Dendritic cell treated with granulocyte-macrophage colony-stimulating factor and Interleukin-4, amounts not matched to agents 40 ng/mL and 50 ng/mL, for 4 days (primary cell): ENCODE data around the gene CIAPIN1.
A peak's percentile ranks its signal among the peaks of the same experiment; 100 is the strongest.

ENCODE experiments used
- H3K27ac Mint-ChIP-seq: one replicate; pipeline ENCODE4 v1.8.0; 2022; ENCODE audit warnings: mild to moderate bottlenecking, mixed read lengths
- H3K27me3 Mint-ChIP-seq: one replicate; pipeline ENCODE4 v1.8.0; 2022; ENCODE audit warnings: mild to moderate bottlenecking, mixed read lengths
- H3K36me3 Mint-ChIP-seq: one replicate; pipeline ENCODE4 v1.8.0; 2022; ENCODE audit warnings: low read depth, mixed read lengths
- H3K4me1 Mint-ChIP-seq: one replicate; pipeline ENCODE4 v1.8.0; 2022; ENCODE audit warnings: low read depth, mixed read lengths
- H3K4me3 Mint-ChIP-seq: one replicate; pipeline ENCODE4 v1.8.0; 2022; ENCODE audit warnings: mild to moderate bottlenecking, moderate library complexity, mixed read lengths
- H3K9me3 Mint-ChIP-seq: one replicate; pipeline ENCODE4 v1.8.0; 2022; ENCODE audit warnings: mixed read lengths
- intact Hi-C: fragments of 100-400 bp; cut with micrococcal nuclease; formaldehyde crosslinking; loops from one replicate; pipeline ENCODE4 v1.15.0; 2022

Gene CIAPIN1

DNA sequence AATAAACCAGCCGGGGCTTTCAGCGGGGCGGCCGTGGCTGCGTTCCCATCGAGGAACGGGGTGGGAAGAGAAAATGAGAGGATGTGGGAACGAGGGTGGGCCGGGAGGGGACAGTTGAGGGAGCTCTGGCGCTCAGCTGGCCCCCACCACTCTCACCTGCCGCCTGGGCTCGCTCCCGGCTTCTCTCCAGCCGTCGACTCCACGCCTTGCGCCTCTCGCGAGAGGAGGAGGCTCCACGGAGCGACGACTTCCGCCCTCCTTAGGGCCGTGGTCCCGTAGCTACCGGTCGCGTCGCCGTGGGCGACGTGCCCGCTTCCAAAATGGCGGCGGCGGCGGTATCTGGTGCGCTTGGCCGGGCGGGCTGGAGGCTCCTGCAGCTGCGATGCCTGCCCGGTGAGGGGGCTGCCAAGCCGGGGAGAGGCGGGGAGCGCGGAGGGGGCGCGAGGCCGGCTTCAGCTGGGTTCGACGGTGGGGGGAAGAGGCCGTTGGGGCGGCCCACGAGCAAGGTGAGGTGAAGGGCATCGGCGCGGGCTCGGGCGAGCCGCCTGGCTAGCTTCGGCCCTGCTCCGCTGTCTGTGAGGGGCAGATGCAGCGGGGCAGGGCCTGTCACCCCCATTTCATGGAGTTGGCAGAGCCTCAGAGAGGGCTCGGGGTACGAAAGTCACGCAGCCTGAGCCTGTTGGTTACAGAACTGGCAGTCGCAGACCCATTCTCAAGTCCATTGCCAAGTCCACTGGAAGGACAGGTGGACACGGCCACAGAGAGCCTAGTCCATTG is at the start of gene CIAPIN1, which contains the start of gene COQ9:
Gene CIAPIN1, minus strand, starts transcription at position 200 of the 777 bp plus-strand sequence. CDS start 6,457 bp downstream, outside the sequence.
Gene COQ9, plus strand, starts transcription at position 294 of the 777 bp plus-strand sequence. Its CDS starts 27 bp downstream, at position 321.
- Mint-ChIP-seq H3K9me3 (no peaks in the 10 kb centered on the region), H3K27me3 (no peaks in the 10 kb centered on the region), H3K4me3 (peak within 1 kb of the TSS; percentile 93), H3K36me3 (peaks cover 37% of the 10 kb centered on the region), H3K27ac (peak within 1 kb of the TSS; percentile 96), H3K4me1 (peaks cover 25% of the 10 kb centered on the region)
- intact Hi-C loops: loop anchor here (1.0 kb wide), 1 partner anchor 15 kb away; the partner anchor contains the start of gene POLR2C

DNA sequence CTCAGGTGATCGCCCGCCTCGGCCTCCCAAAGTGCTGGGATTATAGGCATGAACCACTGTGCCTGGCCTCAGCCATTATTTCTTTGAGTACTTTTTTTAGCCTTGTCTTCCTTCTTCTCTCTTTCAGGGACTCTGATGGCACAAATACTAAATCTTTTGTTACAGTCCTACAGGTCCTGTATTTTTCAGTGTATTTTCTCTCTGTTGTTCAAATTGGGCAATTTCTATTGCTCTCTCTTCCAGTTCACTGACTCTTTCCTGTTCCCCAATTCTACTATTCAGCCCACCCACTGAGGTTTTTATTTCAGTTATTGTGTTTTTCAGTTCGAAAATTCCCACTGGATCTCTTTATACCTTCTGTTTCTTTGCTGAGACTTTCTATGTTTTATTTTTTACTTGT is 46.6 kb upstream of the CIAPIN1 start:
- intact Hi-C loops: no loop called here
- Mint-ChIP-seq H3K4me3 (no peak overlapping the region), H3K27me3 (peaks cover 25% of the 10 kb centered on the region), H3K36me3 (no peaks in the 10 kb centered on the region), H3K4me1 (no peaks in the 10 kb centered on the region), H3K9me3 (no peaks in the 10 kb centered on the region), H3K27ac (no peak overlapping the region)

DNA sequence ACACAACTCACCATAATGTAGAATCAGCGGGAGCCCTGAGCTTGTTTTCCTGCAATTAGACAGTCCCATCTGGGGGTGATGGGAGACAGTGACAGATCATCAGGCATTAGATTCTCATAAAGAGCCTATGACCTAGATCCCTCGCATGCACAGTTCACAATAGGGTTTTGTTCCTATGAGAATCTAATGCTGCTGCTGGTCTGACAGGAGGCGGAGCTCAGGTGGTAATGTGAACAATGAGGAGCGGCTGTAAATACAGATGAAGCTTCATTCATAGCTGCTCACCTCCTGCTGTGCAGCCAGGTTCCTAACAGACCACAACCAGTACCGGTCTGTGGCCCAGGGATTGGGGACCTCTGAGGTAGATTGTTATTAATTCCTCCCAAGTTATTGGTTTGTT is 42.0 kb upstream of the CIAPIN1 start:
- Mint-ChIP-seq H3K4me1 (peaks cover 17% of the 10 kb centered on the region), H3K4me3 (no peak overlapping the region), H3K36me3 (no peaks in the 10 kb centered on the region), H3K27ac (no peak overlapping the region), H3K9me3 (no peaks in the 10 kb centered on the region), H3K27me3 (peaks cover 42% of the 10 kb centered on the region)
- intact Hi-C loops: no loop called here

DNA sequence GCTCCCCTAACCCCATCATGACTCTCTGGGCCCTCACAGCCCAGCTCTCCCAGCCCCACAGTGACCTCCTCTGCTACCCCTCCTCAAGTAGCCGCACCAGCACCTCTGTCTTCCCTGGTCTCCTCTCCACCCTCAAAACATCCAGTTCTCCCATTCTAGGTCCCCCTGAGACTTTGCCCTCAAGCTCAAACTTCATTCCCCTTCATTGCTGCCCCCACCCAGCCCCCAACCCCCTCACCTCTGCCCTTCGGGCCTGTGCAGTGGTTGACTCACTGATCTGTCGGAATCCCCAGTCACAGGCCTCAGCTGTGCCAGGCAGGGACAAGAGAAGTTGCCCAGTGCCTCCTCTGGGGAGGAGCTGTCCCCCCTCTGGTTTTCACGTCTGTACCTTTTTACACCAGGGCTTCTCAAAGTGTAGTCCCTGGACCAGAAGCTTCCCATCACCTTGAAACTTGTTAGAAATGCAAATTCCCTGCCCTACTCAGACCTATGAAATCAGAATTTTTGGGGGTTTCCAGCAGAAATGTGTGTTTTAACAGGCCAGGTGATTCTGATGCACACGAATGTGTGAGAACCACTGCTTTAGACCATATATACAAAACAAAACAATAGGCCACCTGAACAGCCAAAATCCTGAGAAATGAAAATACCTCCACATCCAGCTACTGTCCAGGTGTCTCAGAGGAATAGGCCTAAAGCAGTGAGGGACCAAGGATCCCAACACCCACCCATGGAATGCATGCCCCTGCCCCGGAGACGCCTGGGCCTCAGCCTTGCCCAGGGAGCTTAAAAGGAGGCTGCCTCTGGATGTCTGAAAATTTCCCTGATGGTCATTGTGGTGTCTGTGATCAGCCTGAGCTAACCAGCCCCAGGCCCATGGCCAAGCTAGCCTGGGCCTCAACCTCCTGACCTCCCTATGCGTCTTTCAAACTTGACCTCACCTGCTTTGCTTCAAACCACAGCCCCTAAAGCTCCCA is 40.0 kb upstream of the CIAPIN1 start:
- H3K36me3 Mint-ChIP-seq: no peaks in the 10 kb centered on the region
- peak overlapping the region; percentile 58 for H3K4me3 Mint-ChIP-seq
- H3K27ac Mint-ChIP-seq: no peak overlapping the region
- H3K4me1 Mint-ChIP-seq: peaks cover 17% of the 10 kb centered on the region
- no peaks in the 10 kb centered on the region for H3K9me3 Mint-ChIP-seq
- peaks cover 42% of the 10 kb centered on the region for H3K27me3 Mint-ChIP-seq
- intact Hi-C loops: no loop called here

DNA sequence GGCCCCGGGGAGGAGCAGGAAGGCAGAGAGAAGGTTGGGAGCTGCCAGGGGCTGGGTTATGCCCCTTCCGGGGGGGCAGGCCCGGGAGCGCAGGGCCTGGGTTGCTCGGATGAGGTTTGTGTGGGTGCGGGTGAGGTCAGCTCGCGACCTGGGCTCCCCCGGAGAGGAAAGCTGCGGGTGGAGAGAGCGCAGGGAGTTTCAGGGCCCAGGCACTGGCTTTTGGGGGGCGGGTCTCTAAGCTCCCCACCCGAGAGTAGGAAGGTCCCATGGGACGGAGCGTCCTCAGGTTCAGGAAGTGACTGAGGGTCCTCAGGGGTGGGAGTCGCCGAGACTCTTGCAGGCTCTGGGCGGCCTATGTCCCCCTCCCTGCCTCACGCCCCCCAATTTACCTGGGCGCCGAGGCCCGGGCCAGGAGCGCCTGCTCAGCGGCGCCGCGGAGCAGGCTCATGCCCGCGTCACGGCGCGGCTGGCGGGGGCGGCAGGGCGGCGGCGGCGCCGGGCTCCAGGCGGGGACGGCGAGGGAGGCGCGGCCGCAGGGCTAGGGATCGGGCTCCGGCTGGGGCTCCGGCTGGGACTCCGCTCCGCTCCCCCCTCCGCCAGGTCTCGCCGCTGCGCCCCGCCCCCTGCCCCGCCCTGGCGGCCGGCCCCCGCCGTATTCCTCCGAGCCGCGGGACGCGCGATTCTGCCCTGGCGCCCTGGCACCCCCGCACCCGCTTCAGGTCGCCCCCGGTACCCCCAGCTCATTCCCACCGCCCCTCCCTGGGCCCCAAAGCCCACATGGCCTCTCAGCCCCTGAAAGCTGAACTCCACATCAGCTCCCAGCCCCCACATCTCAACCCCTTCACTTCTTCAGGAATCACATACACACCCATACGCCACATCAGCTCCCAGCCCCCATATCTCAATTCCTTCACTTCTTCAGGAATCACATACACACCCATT is 39.0 kb upstream of the CIAPIN1 start, which contains the start of gene DOK4:
Gene DOK4, minus strand, starts transcription at position 578 of the 942 bp plus-strand sequence. CDS start 6,986 bp downstream, outside the sequence.
- intact Hi-C loops: no loop called here
- peak within 1 kb of the TSS; percentile 74 for H3K4me3 Mint-ChIP-seq
- H3K36me3 Mint-ChIP-seq: no peaks in the 10 kb centered on the region
- H3K9me3 Mint-ChIP-seq: no peaks in the 10 kb centered on the region
- peaks cover 45% of the 10 kb centered on the region for H3K27me3 Mint-ChIP-seq
- H3K4me1 Mint-ChIP-seq: peaks cover 17% of the 10 kb centered on the region
- peak within 1 kb of the TSS; percentile 72 for H3K27ac Mint-ChIP-seq

GRCh38 chr16:57485091-57485915 is 38.1 kb upstream of the CIAPIN1 start:
- H3K27me3 Mint-ChIP-seq: peaks cover 49% of the 10 kb centered on the region
- peak overlapping the region; percentile 74 for H3K4me3 Mint-ChIP-seq
- intact Hi-C loops: no loop called here
- peaks cover 17% of the 10 kb centered on the region for H3K4me1 Mint-ChIP-seq
- no peaks in the 10 kb centered on the region for H3K36me3 Mint-ChIP-seq
- H3K27ac Mint-ChIP-seq: peak overlapping the region; percentile 72
- H3K9me3 Mint-ChIP-seq: no peaks in the 10 kb centered on the region

DNA sequence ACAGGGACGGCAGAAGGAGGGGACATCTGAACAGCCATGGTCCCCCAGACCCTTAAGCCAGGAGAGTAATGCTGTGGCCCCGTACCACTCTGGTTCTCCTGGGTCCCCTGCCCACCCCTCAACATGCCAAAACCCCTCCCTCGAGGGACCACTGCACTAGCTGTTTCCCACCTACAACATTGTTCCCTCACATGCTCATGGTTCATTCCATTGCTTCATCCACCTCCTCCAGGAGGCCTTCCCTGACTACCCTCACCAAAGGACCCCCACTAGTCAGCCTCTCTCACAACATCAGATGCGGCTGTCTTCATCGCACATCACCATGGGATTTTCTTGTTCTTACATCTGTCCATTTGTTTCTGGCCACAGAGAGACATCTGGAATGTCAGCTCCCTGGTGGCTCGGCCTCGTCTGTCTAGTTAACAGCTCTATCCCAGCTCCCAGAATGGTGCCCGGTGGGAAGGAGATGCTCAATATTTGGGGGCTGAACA is 37.4 kb upstream of the CIAPIN1 start:
- Mint-ChIP-seq H3K36me3 (no peaks in the 10 kb centered on the region), H3K27me3 (peaks cover 57% of the 10 kb centered on the region), H3K4me3 (no peak overlapping the region), H3K27ac (no peak overlapping the region), H3K9me3 (no peaks in the 10 kb centered on the region), H3K4me1 (peaks cover 21% of the 10 kb centered on the region)
- intact Hi-C loops: no loop called here

- Mint-ChIP-seq H3K27me3 (peaks cover 63% of the 10 kb centered on the region), H3K27ac (no peak overlapping the region), H3K9me3 (no peaks in the 10 kb centered on the region), H3K4me3 (no peak overlapping the region), H3K36me3 (no peaks in the 10 kb centered on the region), H3K4me1 (peaks cover 26% of the 10 kb centered on the region)
- intact Hi-C loops: no loop called here
These were observed 36.7 kb upstream of the CIAPIN1 start for GRCh38 chr16:57483725-57484514.

GRCh38 chr16:57482845-57483545 is 35.8 kb upstream of the CIAPIN1 start:
- Mint-ChIP-seq H3K27me3 (peaks cover 72% of the 10 kb centered on the region), H3K36me3 (no peaks in the 10 kb centered on the region), H3K9me3 (no peaks in the 10 kb centered on the region), H3K27ac (no peak overlapping the region), H3K4me3 (no peak overlapping the region), H3K4me1 (peaks cover 31% of the 10 kb centered on the region)
- intact Hi-C loops: no loop called here

GRCh38 chr16:57481421-57481820 is 34.2 kb upstream of the CIAPIN1 start:
- Mint-ChIP-seq H3K9me3 (no peaks in the 10 kb centered on the region), H3K36me3 (no peaks in the 10 kb centered on the region), H3K4me1 (peaks cover 25% of the 10 kb centered on the region), H3K4me3 (no peak overlapping the region), H3K27ac (no peak overlapping the region), H3K27me3 (peaks cover 79% of the 10 kb centered on the region)
- intact Hi-C loops: no loop called here

DNA sequence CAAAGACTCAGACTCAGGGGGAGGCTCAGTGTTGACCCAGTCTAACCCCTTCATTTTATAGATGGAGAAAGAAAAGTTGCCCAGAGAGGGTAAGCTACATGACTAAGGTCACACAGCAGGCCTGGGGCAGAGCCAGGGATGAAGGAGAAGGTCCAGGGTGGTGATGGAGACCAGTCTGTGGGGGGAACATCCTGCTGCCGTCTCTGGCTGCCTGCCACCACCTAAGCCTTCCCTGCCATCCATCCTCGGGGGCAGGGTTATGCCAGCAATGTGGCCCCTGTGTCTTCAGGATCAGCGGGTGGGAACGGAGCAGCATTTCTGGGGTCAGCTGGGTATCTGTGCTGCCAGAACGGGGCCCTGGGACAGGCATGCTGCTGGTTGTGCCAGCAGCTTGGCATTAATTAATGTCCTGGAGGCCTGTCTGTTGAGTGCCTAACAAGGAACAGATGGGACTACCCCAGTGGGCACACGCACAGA is 33.6 kb upstream of the CIAPIN1 start:
- H3K4me3 Mint-ChIP-seq: no peak overlapping the region
- no peaks in the 10 kb centered on the region for H3K36me3 Mint-ChIP-seq
- no peak overlapping the region for H3K27ac Mint-ChIP-seq
- no peaks in the 10 kb centered on the region for H3K9me3 Mint-ChIP-seq
- peaks cover 24% of the 10 kb centered on the region for H3K4me1 Mint-ChIP-seq
- peaks cover 83% of the 10 kb centered on the region for H3K27me3 Mint-ChIP-seq
- intact Hi-C loops: no loop called here
